ENCODE measurements around the gene DAAM2. TPM values are rescaled to one million over a fixed set of nuclear protein-coding genes. Genes with fewer than 3 reads are reported as not detected.

The DAAM2 gene
- total and polyA plus RNA-seq, 9 of the 15 experiments (the other 6 are each of a cell fraction or from before 2014, with no cell fraction given) = 0.01 to 0.07 TPM; not detected in 7

- TF ChIP-seq RERE (CRISPR knock-in tag; IDR thresholded peaks at IDR 0.05; ENCODE audit: borderline replicate concordance) = no peak
Measured at GRCh38 chr6:39850736-39851297, 58.6 kb downstream of the DAAM2 start (continued).

- Histone ChIP-seq H3K4me1 (replicated peaks in 1 of 2; ENCODE audit: control insufficient read depth in 2 of 2, insufficient read depth in 2 of 2, low read length in 2 of 2) (no peaks in the 10 kb centered on the region), H3K27me3 (ENCODE audit: control insufficient read depth in 2 of 2, insufficient read depth in 2 of 2, low read length in 2 of 2) (peaks cover 2 to 33% of the 10 kb centered on the region in 2 experiments; a peak in 2 of 5 replicates), H3K9ac (ENCODE audit: insufficient read depth in 1 of 2, low read depth in 2 of 2, low read length in 2 of 2) (no peak overlapping the region), H3K27ac (ENCODE audit: extremely low read depth, low read depth, low read length) (no peak overlapping the region), H3K9me1 (ENCODE audit: control insufficient read depth, insufficient read depth, low read length) (no peaks in the 10 kb centered on the region), H4K20me1 (replicated peaks; ENCODE audit: control insufficient read depth, insufficient read depth, low read length) (peaks cover 6% of the 10 kb centered on the region; the same call in 1 of the 2 replicates), H3K36me3 (ENCODE audit: control insufficient read depth, insufficient read depth, low read length) (no peaks in the 10 kb centered on the region), H3K4me3 (no peak overlapping the region), H3K9me3 (replicated peaks; ENCODE audit: control insufficient read depth, insufficient read depth, low read depth, low read length) (no peaks in the 10 kb centered on the region), H2AFZ (ENCODE audit: low read depth, low read length) (no peak overlapping the region), H3K4me2 (ENCODE audit: insufficient read depth, low read length) (no peak overlapping the region), H3K79me2 (ENCODE audit: control insufficient read depth, insufficient read depth, low read length) (no peaks in the 10 kb centered on the region)
- in situ Hi-C loops (cut with MboI) (no loop called here), intact Hi-C loops (cut with micrococcal nuclease) (no loop called here)
- ChIA-PET POLR2A (interaction anchor here (0.5 kb wide), 1 partner anchor 370 kb away, joined by 4 read pairs; no protein-coding TSS in a partner anchor), CTCF (ENCODE audit: low intra/inter-chr PET ratio) (no interaction called here)
- TF ChIP-seq ZNF354B (CRISPR knock-in tag; IDR thresholded peaks at IDR 0.05) = no peak
- TF ChIP-seq ZNF175 (CRISPR knock-in tag; IDR thresholded peaks at IDR 0.05; ENCODE audit: low read depth) = no peak
- TF ChIP-seq ZZZ3 (IDR thresholded peaks at IDR 0.05) = no peak
- no peak for TF ChIP-seq TAF9B (IDR thresholded peaks at IDR 0.05; ENCODE audit: partially characterized antibody)
- TF ChIP-seq TRIM25 (IDR thresholded peaks at IDR 0.05; ENCODE audit: borderline replicate concordance) = no peak
- FAIRE-seq = no peak
- ATAC-seq = no peak
- 2% methylated on average over 4 of the region's 4 CpGs for WGBS (ENCODE audit: insufficient coverage, low coverage, missing lambda C conversion rate)
- no peak for DNase-seq (ENCODE audit: extremely low read depth in 1 of 4, low spot score in 3 of 4)
- BruUV-seq (replicated peaks) = no TSS peak
Measured at GRCh38 chr6:39851331-39851730, 59.2 kb downstream of the DAAM2 start.
